AG04449 (cell line): ENCODE data around the gene CCHCR1.

Source experiments
- CTCF ChIA-PET: fragments of 350-600 bp; formaldehyde crosslinking; extraction: SDS; loops from one replicate; lab custom pipeline; 2021; ENCODE audit warnings: antibody characterized with exemption; lab: Yijun Ruan, JAX
- POLR2A ChIA-PET: fragments of 400-600, 350-600 bp; formaldehyde crosslinking; extraction: SDS; loops from one replicate; lab custom pipeline; 2020; ENCODE audit warnings: antibody characterized with exemption, inconsistent platforms; lab: Yijun Ruan, JAX
- DNase-seq: peaks from one replicate; pipeline ENCODE4 v3.0.0-alpha.2; 2010; ENCODE audit warnings: low read depth, low spot score
- H3K4me3 ChIP-seq: 2 replicates; pipeline ENCODE4 v1.5.1; 2011; ENCODE audit warnings: low read depth, mild to moderate bottlenecking, control low read depth, low read length
- CTCF ChIP-seq: IDR thresholded peaks from one replicate; pipeline ENCODE4 v1.5.1; 2011; ENCODE audit warnings: mild to moderate bottlenecking, moderate library complexity, low read length, control low read depth, inconsistent platforms; ENCODE audit not compliant: insufficient read depth; ENCODE audit errors: missing control alignments

Gene CCHCR1

GRCh38 chr6:31142361-31142761, 15.2 kb downstream of the CCHCR1 start:
- H3K4me3 ChIP-seq: no peak overlapping the region
- DNase-seq: no peak
- no peak for TF ChIP-seq CTCF
- ChIA-PET POLR2A (interaction anchor here (1.5 kb wide), 1 partner anchor 16 kb away, joined by 5 read pairs; the partner anchor contains the start of gene TCF19), CTCF (interaction anchor here (1.3 to 26.1 kb wide), 6 partner anchors 13 to 227 kb away, joined by 3 to 505 read pairs (median 6); partner anchors contain the start of genes CCHCR1 and TCF19)

- TF ChIP-seq CTCF: no peak
- ChIA-PET CTCF (interaction anchor here (1.3 to 26.1 kb wide), 5 partner anchors 11 to 52 kb away, joined by 4 to 505 read pairs (median 16); partner anchors contain the start of genes CCHCR1 and TCF19), POLR2A (interaction anchor here (0.6 kb wide), 1 partner anchor 65 kb away, joined by 3 read pairs; no protein-coding TSS in a partner anchor)
- H3K4me3 ChIP-seq: no peak overlapping the region
- DNase-seq: no peak
Observed at GRCh38 chr6:31140643-31141042, 17.0 kb downstream of the CCHCR1 start.

GRCh38 chr6:31139599-31139998, 18.0 kb downstream of the CCHCR1 start:
- CTCF ChIA-PET: interaction anchor here (0.8 to 26.1 kb wide), 9 partner anchors 10 to 231 kb away, joined by 3 to 505 read pairs (median 6); partner anchors contain the start of genes CCHCR1 and TCF19
- H3K4me3 ChIP-seq: no peak overlapping the region
- no peak for DNase-seq
- TF ChIP-seq CTCF: no peak
- POLR2A ChIA-PET: interaction anchor here (0.8 kb wide), 1 partner anchor 11 kb away, joined by 4 read pairs; no protein-coding TSS in a partner anchor

- POLR2A ChIA-PET: interaction anchor here (0.8 kb wide), 1 partner anchor 12 kb away, joined by 4 read pairs; no protein-coding TSS in a partner anchor
Observed at GRCh38 chr6:31138982-31139381, 18.6 kb downstream of the CCHCR1 start, which contains the start of gene PSORS1C2. Gene PSORS1C2 (minus strand): TSS chr6:31139066. CDS start chr6:31139026, 40 bp downstream.

GRCh38 chr6:31135710-31136109, 21.9 kb downstream of the CCHCR1 start:
- DNase-seq: no peak
- ChIA-PET CTCF (interaction anchor here (1.1 to 26.1 kb wide), 6 partner anchors 6 to 233 kb away, joined by 3 to 505 read pairs (median 5); partner anchors contain the start of gene TCF19), POLR2A (no interaction called here)
- no peak overlapping the region for H3K4me3 ChIP-seq
- no peak for TF ChIP-seq CTCF

More at GRCh38 chr6:31138982-31139381, 18.6 kb downstream of the CCHCR1 start, which contains the start of gene PSORS1C2:
- no peak for TF ChIP-seq CTCF
- CTCF ChIA-PET: interaction anchor here (0.8 to 26.1 kb wide), 9 partner anchors 10 to 232 kb away, joined by 3 to 505 read pairs (median 6); partner anchors contain the start of genes CCHCR1 and TCF19
- DNase-seq: no peak
- H3K4me3 ChIP-seq: no peak within 1 kb of the TSS

- TF ChIP-seq CTCF: no peak
- no peak overlapping the region for H3K4me3 ChIP-seq
- POLR2A ChIA-PET: no interaction called here
- no peak for DNase-seq
- CTCF ChIA-PET: interaction anchor here (0.9 to 26.1 kb wide), 8 partner anchors 6 to 234 kb away, joined by 4 to 505 read pairs (median 11); partner anchors contain the start of genes C6orf15, CDSN, PSORS1C1 and PSORS1C2
Observed at GRCh38 chr6:31132806-31133205, 24.8 kb downstream of the CCHCR1 start.
